ENCODE results near the gene LRRTM3.

The LRRTM3 gene

DNA sequence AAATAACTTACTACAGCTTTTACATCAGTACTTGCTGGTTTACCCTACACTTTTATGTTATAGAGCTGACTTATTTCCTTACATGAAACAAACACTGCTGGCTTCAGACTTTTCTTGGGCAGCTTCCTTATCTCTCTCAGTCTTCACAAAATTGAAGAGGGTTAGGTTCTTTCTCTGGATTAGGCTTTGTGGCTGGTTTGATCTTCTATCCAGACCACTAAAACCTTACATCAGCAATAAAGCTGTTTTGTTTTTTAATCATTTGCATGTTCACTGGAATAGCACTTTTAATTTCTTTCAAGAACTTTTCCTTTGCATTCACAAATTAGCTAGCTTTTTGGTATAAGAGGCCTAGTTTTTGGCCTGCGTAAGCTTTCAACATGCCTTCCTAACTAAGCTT is 218.7 kb downstream of the LRRTM3 start:
- FAIRE-seq: no peak
